GM21717 (cell line): Measurements from ENCODE around the gene OR52I1.
A peak's percentile ranks its signal among the peaks of the same experiment; 100 is the strongest.

Source experiments
- ATAC-seq: cut with Tn5 transposase; IDR thresholded peaks from one replicate; pipeline ENCODE4 v1.9.1; 2021; ENCODE audit warnings: mild to moderate bottlenecking, moderate library complexity; ENCODE audit not compliant: unreplicated experiment

The OR52I1 gene, protein sequence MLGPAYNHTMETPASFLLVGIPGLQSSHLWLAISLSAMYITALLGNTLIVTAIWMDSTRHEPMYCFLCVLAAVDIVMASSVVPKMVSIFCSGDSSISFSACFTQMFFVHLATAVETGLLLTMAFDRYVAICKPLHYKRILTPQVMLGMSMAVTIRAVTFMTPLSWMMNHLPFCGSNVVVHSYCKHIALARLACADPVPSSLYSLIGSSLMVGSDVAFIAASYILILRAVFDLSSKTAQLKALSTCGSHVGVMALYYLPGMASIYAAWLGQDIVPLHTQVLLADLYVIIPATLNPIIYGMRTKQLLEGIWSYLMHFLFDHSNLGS

GRCh38 chr11:4593739-4594138 lies at the start of gene OR52I1:
OR52I1 (plus strand) TSS chr11:4594039; CDS start chr11:4594039, 0 bp downstream.
- ATAC-seq, result no peak

- ATAC-seq, result no peak
Measured at GRCh38 chr11:4544891-4545290, 48.9 kb upstream of the OR52I1 start, which contains the start of gene OR52M1. OR52M1 (plus strand) TSS chr11:4545191; CDS start chr11:4545191, 0 bp downstream.

- ATAC-seq, result no peak
Measured at GRCh38 chr11:4546878-4547277, 47.0 kb upstream of the OR52I1 start.

GRCh38 chr11:4547416-4547815 lies 46.4 kb upstream of the OR52I1 start:
- ATAC-seq, result no peak

DNA sequence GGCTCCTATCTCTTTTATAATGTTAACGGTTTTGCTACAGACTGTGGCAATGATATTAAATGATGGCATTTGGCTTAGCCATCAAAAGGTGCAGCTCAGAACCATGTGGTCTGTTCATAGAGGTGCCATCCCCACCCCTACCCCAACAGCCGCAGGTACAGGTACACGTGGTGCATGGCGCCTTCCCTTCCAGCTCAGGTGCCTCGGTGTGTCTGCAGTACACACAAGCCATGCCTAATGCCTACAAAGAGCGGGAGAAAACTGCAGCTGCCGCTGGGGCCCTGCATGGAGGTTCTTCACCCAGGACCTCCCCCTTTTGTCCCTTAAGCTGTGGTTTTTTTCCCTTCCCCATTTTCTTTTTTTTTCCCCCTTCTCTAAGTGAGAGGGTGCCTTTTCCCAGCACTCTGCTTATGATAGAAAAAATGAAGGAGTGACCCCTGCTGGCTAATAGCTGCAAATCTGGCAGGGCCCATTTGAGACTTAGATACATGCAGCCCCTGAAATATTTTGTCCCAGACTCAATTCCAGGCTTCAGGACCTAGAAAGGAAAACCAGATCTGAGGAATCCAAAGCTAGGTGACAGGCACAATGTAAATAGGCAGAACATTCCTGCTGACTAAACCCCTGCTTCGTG lies 42.4 kb upstream of the OR52I1 start:
- no peak for ATAC-seq

DNA sequence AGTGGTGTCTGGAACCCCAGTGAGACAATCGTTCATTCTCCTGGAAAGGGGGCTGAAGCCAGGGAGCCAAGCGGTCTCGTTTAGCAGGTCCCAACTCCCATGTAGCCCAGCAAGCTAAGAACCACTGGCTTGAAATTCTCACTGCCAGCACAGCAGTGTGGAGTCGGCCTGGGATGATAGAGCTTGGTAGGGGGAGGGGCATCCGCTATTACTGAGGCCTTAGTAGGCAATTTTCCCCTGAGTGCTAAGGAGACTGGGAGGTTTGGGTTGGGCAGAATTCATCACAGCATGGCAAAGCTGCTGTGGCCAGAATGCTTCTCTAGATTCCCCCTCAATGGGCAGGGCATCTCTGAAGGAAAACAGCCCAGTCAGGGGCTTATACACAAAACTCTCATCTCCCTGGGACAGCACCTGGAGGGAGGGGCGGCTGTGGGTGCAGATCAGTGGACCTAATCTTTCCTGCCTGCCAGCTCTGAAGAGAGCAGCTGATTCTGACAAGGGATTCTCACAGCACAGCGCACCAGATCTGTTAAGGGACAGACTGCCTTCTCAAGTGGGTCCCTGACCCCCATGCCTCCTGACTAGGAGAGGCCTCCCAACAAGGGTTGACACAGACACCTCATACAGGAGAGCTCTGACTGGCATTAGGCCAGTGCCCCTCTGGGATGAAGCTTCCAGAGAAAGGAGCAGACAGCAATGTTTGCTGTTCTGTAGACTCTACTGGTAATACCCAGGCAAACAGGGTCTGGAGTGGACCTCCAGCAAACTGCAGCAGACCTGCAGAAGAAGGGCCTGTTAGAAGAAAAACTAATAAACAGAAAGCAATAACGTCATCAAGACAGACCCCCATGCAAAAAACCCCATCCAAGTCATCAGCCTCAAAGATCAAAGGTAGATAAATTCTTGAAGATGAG lies 34.1 kb upstream of the OR52I1 start:
- ATAC-seq, result no peak

DNA sequence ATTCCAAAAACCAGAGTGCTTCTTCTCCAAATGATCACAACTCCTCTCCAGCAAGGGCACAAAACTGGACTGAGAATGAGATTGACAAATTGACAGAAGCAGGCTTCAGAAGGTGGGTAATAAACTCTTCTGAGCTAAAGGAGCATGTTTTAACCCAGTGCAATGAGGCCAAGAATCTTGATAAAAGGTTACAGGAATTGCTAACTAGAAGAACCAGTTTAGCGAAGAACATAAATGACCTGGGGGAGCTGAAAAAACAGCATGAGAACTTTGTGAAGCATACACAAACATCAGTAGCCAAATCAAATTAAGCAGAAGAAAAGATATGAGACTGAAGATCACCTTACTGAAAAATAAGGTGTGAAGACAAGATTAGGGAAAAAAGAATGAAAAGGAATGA lies 33.4 kb upstream of the OR52I1 start:
- ATAC-seq, result no peak

GRCh38 chr11:4565371-4565770 lies 28.5 kb upstream of the OR52I1 start:
- no peak for ATAC-seq

- no peak for ATAC-seq
Measured at GRCh38 chr11:4569075-4569474, 24.8 kb upstream of the OR52I1 start.

DNA sequence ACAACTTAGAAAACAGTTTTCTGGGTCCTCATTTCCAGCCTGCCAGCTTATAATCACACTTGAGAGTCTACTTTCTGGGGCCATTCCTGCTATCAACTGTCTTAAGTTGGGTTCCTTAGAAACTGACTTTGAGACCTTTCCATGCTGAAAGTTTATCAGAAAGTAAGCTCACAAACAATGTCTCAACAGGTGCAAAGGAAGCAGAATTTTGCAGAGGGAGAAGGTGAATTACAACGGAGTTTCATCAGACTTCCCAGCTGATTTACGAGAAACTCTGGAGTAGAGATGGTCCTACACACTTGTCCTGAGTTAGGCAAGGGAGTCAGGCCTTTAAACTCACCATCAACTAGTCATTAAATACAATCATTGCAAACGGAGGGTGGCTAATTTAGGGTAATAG lies 17.0 kb upstream of the OR52I1 start:
- ATAC-seq, result no peak

- no peak for ATAC-seq
Measured at GRCh38 chr11:4577761-4578160, 16.1 kb upstream of the OR52I1 start.

DNA sequence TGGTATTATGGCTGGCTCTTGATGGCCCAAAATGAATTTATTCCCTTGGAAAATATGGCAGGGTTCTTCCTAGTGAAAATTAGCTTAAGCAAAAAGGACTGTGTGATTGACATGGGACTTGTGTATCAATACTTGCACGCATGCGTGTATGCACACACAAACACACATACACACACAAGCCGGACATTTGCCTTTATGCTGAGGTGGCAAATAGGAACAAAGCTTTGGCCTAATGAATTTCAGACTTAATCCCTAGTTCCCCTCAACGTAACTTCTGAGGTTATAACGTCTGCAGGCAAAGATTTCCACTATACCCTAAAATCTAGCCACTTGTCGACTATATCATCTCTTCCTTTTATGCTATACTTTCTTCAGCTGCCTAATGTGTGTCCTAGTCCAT lies 15.2 kb upstream of the OR52I1 start:
- no peak for ATAC-seq

DNA sequence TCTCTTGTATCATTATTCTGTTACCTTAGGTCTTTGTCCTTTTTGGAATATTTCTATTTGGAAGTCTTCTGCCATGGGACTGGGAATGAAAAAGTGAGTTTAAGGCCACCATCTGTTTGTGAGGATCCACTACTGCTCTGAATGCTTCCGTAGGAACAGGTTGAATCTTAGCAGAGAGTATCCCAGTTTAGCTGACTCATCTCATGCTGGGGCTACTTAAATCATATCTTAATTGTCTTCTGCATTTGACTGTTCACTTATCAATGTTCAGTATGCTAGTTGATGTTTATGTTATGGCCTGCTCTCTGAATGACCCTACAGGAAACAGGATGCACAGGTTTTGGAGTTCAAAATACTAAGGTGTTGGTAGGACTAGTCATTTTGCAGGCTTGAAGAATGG lies 13.7 kb upstream of the OR52I1 start:
- no peak for ATAC-seq

GRCh38 chr11:4581443-4581842 lies 12.4 kb upstream of the OR52I1 start, which contains the start of gene OR52I2:
OR52I2 (plus strand) TSS chr11:4581743.
- ATAC-seq, result no peak

DNA sequence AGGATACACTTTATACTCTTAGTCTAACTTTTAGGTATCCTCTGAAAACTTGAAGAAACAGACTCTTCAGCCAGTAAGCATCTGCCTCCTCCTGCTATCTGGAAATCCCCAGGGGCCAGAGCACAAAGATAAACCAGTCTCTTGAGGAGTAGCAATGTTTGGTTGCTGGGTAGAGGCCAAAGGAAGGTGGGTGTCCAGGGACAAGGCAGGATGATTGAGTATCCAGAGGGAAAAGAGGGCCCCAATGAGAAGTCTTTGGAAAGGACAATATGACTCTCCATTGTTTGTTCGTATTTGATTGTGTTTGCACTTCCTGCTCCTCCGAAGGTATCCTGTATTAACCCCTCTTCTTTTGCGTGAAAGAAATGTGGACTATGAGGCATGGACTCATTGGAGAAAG lies 4.8 kb upstream of the OR52I1 start:
- no peak for ATAC-seq

DNA sequence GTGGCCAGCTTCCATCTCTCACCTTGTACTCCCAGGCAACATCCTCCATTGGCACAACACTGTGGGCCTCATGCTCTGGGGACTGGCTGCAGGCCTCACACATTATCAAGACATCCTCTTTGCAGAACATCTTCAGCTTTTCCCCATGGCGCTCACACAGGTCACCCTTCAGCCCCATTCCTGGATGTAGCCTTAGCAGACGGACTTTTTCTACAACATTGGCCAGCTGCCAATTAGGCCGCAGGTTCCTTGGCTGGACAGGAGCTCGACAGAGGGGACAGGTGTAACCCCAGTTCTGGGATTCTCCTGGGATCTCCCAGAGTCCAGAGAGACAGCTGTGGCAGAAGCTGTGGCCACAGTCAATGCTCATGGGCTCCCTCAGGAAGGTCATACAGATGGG lies 11.2 kb downstream of the OR52I1 start:
- ATAC-seq, result no peak

GRCh38 chr11:4606231-4607015 lies 12.6 kb downstream of the OR52I1 start:
- no peak for ATAC-seq

DNA sequence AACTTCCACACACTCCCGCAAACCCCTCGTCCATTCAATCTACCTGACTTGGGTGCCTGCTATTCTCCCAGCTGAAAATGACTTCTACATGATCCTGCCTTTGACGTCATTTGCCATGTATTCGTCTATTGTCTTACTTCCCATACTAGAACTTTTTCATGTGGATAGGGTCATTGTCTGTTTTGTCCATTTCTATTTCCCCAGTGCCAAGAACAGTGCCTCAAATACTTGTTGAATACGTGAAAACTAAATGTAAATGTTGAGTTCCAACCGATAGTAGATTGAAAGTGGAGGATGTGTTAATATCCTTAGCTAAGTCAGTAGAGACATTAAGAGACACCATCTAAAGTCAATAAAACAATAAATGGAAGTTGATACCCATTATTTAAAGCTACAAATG lies 13.3 kb downstream of the OR52I1 start:
- no peak for ATAC-seq

GRCh38 chr11:4607781-4608666 lies 14.2 kb downstream of the OR52I1 start, which contains the start of gene TRIM68:
TRIM68 (minus strand) TSS chr11:4608231; CDS start chr11:4605504, 2,727 bp downstream.
- peak; percentile 100 for ATAC-seq
